ENCODE data around the gene IRX4.

Gene IRX4

DNA sequence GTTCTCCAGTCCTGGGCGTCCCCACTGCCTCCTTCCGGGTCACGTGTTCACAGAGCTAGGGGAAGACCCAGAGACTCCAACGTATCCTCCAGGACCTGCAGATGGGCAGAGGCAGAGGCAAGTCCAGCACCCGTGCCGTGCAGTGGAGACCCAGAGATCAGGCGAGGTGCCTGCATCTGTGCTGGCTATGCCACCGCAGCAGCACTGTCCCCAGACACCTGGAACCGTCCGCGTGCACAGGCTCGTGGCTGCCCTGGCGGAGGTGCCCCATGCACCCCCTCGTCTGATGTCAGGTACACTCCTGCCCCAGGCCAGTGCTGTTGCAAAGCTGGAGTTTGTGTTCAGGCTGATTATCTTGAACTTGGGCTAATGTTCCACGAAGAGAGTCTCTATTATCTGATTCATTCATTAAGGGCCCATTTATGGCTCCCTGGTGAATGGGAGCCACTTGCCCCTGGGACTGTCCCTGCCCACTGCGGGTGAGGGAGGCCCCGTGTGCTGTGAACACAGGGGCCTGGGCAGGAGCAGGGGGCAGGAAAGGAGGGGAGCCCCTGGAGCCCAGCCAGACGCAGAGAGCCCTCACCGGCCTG lies 13.7 kb downstream of the IRX4 start:
- Histone ChIP-seq H3K27ac (ENCODE audit: insufficient read depth in 1 of 2, low read depth in 1 of 2, low read length in 2 of 2, poor library complexity in 1 of 2, severe bottlenecking in 2 of 2) (no peak overlapping the region), H3K4me1 (ENCODE audit: control extremely low read depth in 1 of 4, control insufficient read depth in 4 of 4, insufficient read depth in 4 of 4, low read length in 3 of 4) (no peaks in the 10 kb centered on the region), H3K4me3 (ENCODE audit: control insufficient read depth in 1 of 7, extremely low read depth in 1 of 7, insufficient read depth in 4 of 7, low read depth in 2 of 7, low read length in 6 of 7) (no peak overlapping the region), H3K27me3 (replicated peaks in 2 of 5; ENCODE audit: control insufficient read depth in 4 of 5, insufficient read depth in 5 of 5, low read length in 4 of 5) (peaks cover 0 to 99% (median 25%) of the 10 kb centered on the region in 5 experiments), H3K9me3 (ENCODE audit: control extremely low read depth in 1 of 5, control insufficient read depth in 4 of 5, insufficient read depth in 2 of 5, low read depth in 1 of 5, low read length in 4 of 5) (peaks cover 0 to 15% (median 5%) of the 10 kb centered on the region in 5 experiments), H3K36me3 (ENCODE audit: control insufficient read depth in 4 of 4, insufficient read depth in 4 of 4, low read length in 3 of 4) (no peaks in the 10 kb centered on the region)
- DNase-seq, result no peak
- CTCF ChIA-PET, result no interaction called here
- POLR2A ChIA-PET, result no interaction called here
- 75% methylated on average over 18 of the region's 19 CpGs for WGBS (ENCODE audit: insufficient coverage)

- ChIA-PET POLR2A (no interaction called here), CTCF (no interaction called here)
- H3K36me3 ChIP-seq (ENCODE audit: control insufficient read depth in 4 of 4, insufficient read depth in 4 of 4, low read length in 3 of 4), result no peaks in the 10 kb centered on the region
- H3K9me3 ChIP-seq (ENCODE audit: control extremely low read depth in 1 of 5, control insufficient read depth in 4 of 5, insufficient read depth in 2 of 5, low read depth in 1 of 5, low read length in 4 of 5), result peaks cover 0 to 15% (median 5%) of the 10 kb centered on the region in 5 experiments
- H3K4me1 ChIP-seq (ENCODE audit: control extremely low read depth in 1 of 4, control insufficient read depth in 4 of 4, insufficient read depth in 4 of 4, low read length in 3 of 4), result no peaks in the 10 kb centered on the region
- H3K27me3 ChIP-seq (replicated peaks in 2 of 5; ENCODE audit: control insufficient read depth in 4 of 5, insufficient read depth in 5 of 5, low read length in 4 of 5), result peaks cover 0 to 99% (median 27%) of the 10 kb centered on the region in 5 experiments
- H3K4me3 ChIP-seq (ENCODE audit: control insufficient read depth in 1 of 7, extremely low read depth in 1 of 7, insufficient read depth in 4 of 7, low read depth in 2 of 7, low read length in 6 of 7), result no peak overlapping the region
- DNase-seq, result no peak
- 5% methylated on average over 3 of the region's 20 CpGs for WGBS (ENCODE audit: insufficient coverage)
- no peak overlapping the region for H3K27ac ChIP-seq (ENCODE audit: insufficient read depth in 1 of 2, low read depth in 1 of 2, low read length in 2 of 2, poor library complexity in 1 of 2, severe bottlenecking in 2 of 2)
Measured at GRCh38 chr5:1867815-1868143, 14.9 kb downstream of the IRX4 start.

- Histone ChIP-seq H3K27me3 (replicated peaks in 2 of 5; ENCODE audit: control insufficient read depth in 4 of 5, insufficient read depth in 5 of 5, low read length in 4 of 5) (peaks cover 0 to 99% (median 29%) of the 10 kb centered on the region in 5 experiments), H3K36me3 (ENCODE audit: control insufficient read depth in 4 of 4, insufficient read depth in 4 of 4, low read length in 3 of 4) (no peaks in the 10 kb centered on the region)
Measured at GRCh38 chr5:1867114-1867814, 15.5 kb downstream of the IRX4 start.

GRCh38 chr5:1865948-1866347 lies 16.8 kb downstream of the IRX4 start:
- Histone ChIP-seq H3K9me3 (ENCODE audit: control extremely low read depth in 1 of 5, control insufficient read depth in 4 of 5, insufficient read depth in 2 of 5, low read depth in 1 of 5, low read length in 4 of 5) (peaks cover 0 to 13% (median 5%) of the 10 kb centered on the region in 5 experiments), H3K4me1 (ENCODE audit: control extremely low read depth in 1 of 4, control insufficient read depth in 4 of 4, insufficient read depth in 4 of 4, low read length in 3 of 4) (no peaks in the 10 kb centered on the region), H3K27ac (ENCODE audit: insufficient read depth in 1 of 2, low read depth in 1 of 2, low read length in 2 of 2, poor library complexity in 1 of 2, severe bottlenecking in 2 of 2) (no peak overlapping the region), H3K36me3 (ENCODE audit: control insufficient read depth in 4 of 4, insufficient read depth in 4 of 4, low read length in 3 of 4) (no peaks in the 10 kb centered on the region), H3K4me3 (ENCODE audit: control insufficient read depth in 1 of 7, extremely low read depth in 1 of 7, insufficient read depth in 4 of 7, low read depth in 2 of 7, low read length in 6 of 7) (no peak overlapping the region), H3K27me3 (replicated peaks in 2 of 5; ENCODE audit: control insufficient read depth in 4 of 5, insufficient read depth in 5 of 5, low read length in 4 of 5) (peaks cover 0 to 99% (median 24%) of the 10 kb centered on the region in 5 experiments)
- 65% methylated on average over 12 of the region's 14 CpGs for WGBS (ENCODE audit: insufficient coverage)
- ChIA-PET CTCF (no interaction called here), POLR2A (no interaction called here)
- no peak for DNase-seq

More at GRCh38 chr5:1867114-1867814, 15.5 kb downstream of the IRX4 start:
- Histone ChIP-seq H3K9me3 (ENCODE audit: control extremely low read depth in 1 of 5, control insufficient read depth in 4 of 5, insufficient read depth in 2 of 5, low read depth in 1 of 5, low read length in 4 of 5) (peaks cover 0 to 15% (median 5%) of the 10 kb centered on the region in 5 experiments), H3K4me1 (ENCODE audit: control extremely low read depth in 1 of 4, control insufficient read depth in 4 of 4, insufficient read depth in 4 of 4, low read length in 3 of 4) (no peaks in the 10 kb centered on the region), H3K4me3 (ENCODE audit: control insufficient read depth in 1 of 7, extremely low read depth in 1 of 7, insufficient read depth in 4 of 7, low read depth in 2 of 7, low read length in 6 of 7) (no peak overlapping the region), H3K27ac (ENCODE audit: insufficient read depth in 1 of 2, low read depth in 1 of 2, low read length in 2 of 2, poor library complexity in 1 of 2, severe bottlenecking in 2 of 2) (no peak overlapping the region)
- WGBS (ENCODE audit: insufficient coverage), result 10% methylated on average over 5 of the region's 8 CpGs
- ChIA-PET CTCF (no interaction called here), POLR2A (no interaction called here)
- DNase-seq, result no peak

DNA sequence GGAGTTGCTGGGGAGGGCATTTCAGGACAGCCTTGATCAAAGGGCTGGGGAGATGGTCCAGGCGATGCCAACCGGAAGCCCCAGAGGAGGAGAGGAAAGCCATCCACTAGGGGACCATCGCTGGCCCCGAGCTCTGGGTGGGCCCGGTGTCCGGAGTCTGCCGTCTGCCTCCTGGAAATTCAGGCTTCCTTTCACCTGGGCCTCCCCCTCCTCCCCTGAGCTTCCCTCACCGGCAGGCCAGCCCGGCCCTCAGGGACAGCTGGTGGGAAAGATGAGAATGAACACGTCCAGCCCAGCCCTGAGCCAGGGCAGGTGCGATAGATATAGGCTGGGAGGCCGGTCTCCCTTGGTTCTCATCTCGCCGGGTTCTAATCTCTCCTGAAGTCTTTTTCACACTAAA lies 17.2 kb downstream of the IRX4 start:
- Histone ChIP-seq H3K36me3 (ENCODE audit: control insufficient read depth in 4 of 4, insufficient read depth in 4 of 4, low read length in 3 of 4) (no peaks in the 10 kb centered on the region), H3K4me3 (ENCODE audit: control insufficient read depth in 1 of 7, extremely low read depth in 1 of 7, insufficient read depth in 4 of 7, low read depth in 2 of 7, low read length in 6 of 7) (no peak overlapping the region), H3K27me3 (replicated peaks in 2 of 5; ENCODE audit: control insufficient read depth in 4 of 5, insufficient read depth in 5 of 5, low read length in 4 of 5) (peaks cover 0 to 99% (median 23%) of the 10 kb centered on the region in 5 experiments), H3K4me1 (ENCODE audit: control extremely low read depth in 1 of 4, control insufficient read depth in 4 of 4, insufficient read depth in 4 of 4, low read length in 3 of 4) (no peaks in the 10 kb centered on the region), H3K9me3 (ENCODE audit: control extremely low read depth in 1 of 5, control insufficient read depth in 4 of 5, insufficient read depth in 2 of 5, low read depth in 1 of 5, low read length in 4 of 5) (peaks cover 0 to 9% (median 5%) of the 10 kb centered on the region in 5 experiments), H3K27ac (ENCODE audit: insufficient read depth in 1 of 2, low read depth in 1 of 2, low read length in 2 of 2, poor library complexity in 1 of 2, severe bottlenecking in 2 of 2) (no peak overlapping the region)
- POLR2A ChIA-PET, result no interaction called here
- CTCF ChIA-PET, result no interaction called here
- 78% methylated on average over 8 of the region's 14 CpGs for WGBS (ENCODE audit: insufficient coverage)
- DNase-seq, result no peak

DNA sequence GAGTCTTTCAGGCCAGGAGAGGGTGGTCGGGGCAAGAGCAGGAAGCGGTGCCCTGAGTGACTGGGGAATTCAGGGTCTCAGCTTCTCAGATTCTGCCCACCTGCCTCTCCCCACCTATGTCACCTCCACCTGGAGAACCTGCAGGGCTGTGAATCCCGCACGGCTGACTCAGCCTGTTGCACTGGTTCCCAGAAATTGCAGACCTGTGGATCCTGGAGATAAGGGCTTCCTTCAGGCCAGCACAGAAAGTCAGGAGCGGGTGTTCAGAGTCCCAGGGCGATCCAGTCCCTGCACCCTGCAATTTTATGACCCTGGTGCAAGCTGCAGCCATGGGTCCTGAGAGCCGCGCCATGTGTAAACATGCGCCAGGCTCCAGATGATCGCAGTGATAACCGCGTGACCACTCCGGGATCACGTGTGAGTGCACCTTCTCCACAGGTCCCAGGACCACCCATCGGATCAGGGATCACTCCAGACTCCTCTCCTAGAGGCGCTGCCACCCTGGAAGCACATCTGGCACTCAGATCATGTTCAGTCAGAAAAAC lies 17.8 kb downstream of the IRX4 start:
- Histone ChIP-seq H3K4me3 (ENCODE audit: control insufficient read depth in 1 of 7, extremely low read depth in 1 of 7, insufficient read depth in 4 of 7, low read depth in 2 of 7, low read length in 6 of 7) (no peak overlapping the region), H3K36me3 (ENCODE audit: control insufficient read depth in 4 of 4, insufficient read depth in 4 of 4, low read length in 3 of 4) (no peaks in the 10 kb centered on the region), H3K27ac (ENCODE audit: insufficient read depth in 1 of 2, low read depth in 1 of 2, low read length in 2 of 2, poor library complexity in 1 of 2, severe bottlenecking in 2 of 2) (no peak overlapping the region), H3K4me1 (ENCODE audit: control extremely low read depth in 1 of 4, control insufficient read depth in 4 of 4, insufficient read depth in 4 of 4, low read length in 3 of 4) (no peaks in the 10 kb centered on the region), H3K9me3 (ENCODE audit: control extremely low read depth in 1 of 5, control insufficient read depth in 4 of 5, insufficient read depth in 2 of 5, low read depth in 1 of 5, low read length in 4 of 5) (peaks cover 0 to 4% (median 1%) of the 10 kb centered on the region in 5 experiments), H3K27me3 (replicated peaks in 2 of 5; ENCODE audit: control insufficient read depth in 4 of 5, insufficient read depth in 5 of 5, low read length in 4 of 5) (peaks cover 0 to 99% (median 22%) of the 10 kb centered on the region in 5 experiments)
- no peak for DNase-seq
- 94% methylated on average over 12 of the region's 16 CpGs for WGBS (ENCODE audit: insufficient coverage)
- POLR2A ChIA-PET, result no interaction called here
- CTCF ChIA-PET, result no interaction called here

DNA sequence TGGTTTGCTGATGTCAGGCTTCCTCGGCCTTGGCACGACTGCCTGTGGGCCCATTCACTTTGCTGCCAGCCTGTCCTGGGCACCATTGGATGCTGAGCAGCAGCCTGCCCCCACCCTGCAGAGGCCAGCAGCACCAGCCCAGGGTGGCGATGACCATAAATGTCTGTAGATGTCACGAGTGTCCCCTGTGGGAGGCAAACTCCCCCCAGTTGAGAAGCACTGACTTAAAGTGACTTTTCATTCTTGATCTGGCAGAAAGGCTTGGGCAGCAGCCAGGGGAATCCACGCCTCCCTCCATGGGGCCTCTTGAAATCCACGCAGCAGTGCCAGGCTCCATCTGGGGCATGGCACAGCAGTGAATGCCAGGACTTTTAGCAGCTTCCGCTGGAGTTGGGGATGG lies 21.8 kb downstream of the IRX4 start:
- Histone ChIP-seq H3K4me3 (ENCODE audit: control insufficient read depth in 1 of 7, extremely low read depth in 1 of 7, insufficient read depth in 4 of 7, low read depth in 2 of 7, low read length in 6 of 7) (no peak overlapping the region), H3K9me3 (ENCODE audit: control extremely low read depth in 1 of 5, control insufficient read depth in 4 of 5, insufficient read depth in 2 of 5, low read depth in 1 of 5, low read length in 4 of 5) (peaks cover 0 to 4% (median 0%) of the 10 kb centered on the region in 5 experiments), H3K4me1 (ENCODE audit: control extremely low read depth in 1 of 4, control insufficient read depth in 4 of 4, insufficient read depth in 4 of 4, low read length in 3 of 4) (no peaks in the 10 kb centered on the region), H3K27ac (ENCODE audit: insufficient read depth in 1 of 2, low read depth in 1 of 2, low read length in 2 of 2, poor library complexity in 1 of 2, severe bottlenecking in 2 of 2) (no peak overlapping the region), H3K36me3 (ENCODE audit: control insufficient read depth in 4 of 4, insufficient read depth in 4 of 4, low read length in 3 of 4) (no peaks in the 10 kb centered on the region), H3K27me3 (replicated peaks in 2 of 5; ENCODE audit: control insufficient read depth in 4 of 5, insufficient read depth in 5 of 5, low read length in 4 of 5) (peaks cover 0 to 89% (median 16%) of the 10 kb centered on the region in 5 experiments)
- ChIA-PET CTCF (interaction anchor here (1.4 kb wide), 1 partner anchor 22 kb away, joined by 3 read pairs; the partner anchor contains the start of gene IRX4), POLR2A (no interaction called here)
- 88% methylated on average over 7 of the region's 7 CpGs for WGBS (ENCODE audit: insufficient coverage)
- no peak for DNase-seq
